Measurements from ENCODE around the gene SIL1. TPM values are rescaled to one million over a fixed set of nuclear protein-coding genes. Genes with fewer than 3 reads are reported as not detected.

The SIL1 gene
- total RNA-seq, 1 experiment from 2014 or later, result 27.5 TPM

Small RNA genes within 50 kb of the gene (small RNA-seq; reads per million reads assigned to genes)
- not detected for gene RNU6-572P

Other genes starting within 250 kb of the SIL1 start
- 124 and 175 TPM in 2 replicates for gene MATR3, start 95.4 kb upstream of the SIL1 start, total RNA-seq (2014; rRNA removed; shearing (Covaris generic))
- 56.4 and 86.9 TPM in 2 replicates for gene PAIP2, start 143.5 kb upstream of the SIL1 start, total RNA-seq (2014; rRNA removed; shearing (Covaris generic))
- gene SLC23A1, start 184.9 kb upstream of the SIL1 start, total RNA-seq (2014; rRNA removed; shearing (Covaris generic)), result not detected in 2 replicates
- gene MZB1, start 191.5 kb upstream of the SIL1 start, total RNA-seq (2014; rRNA removed; shearing (Covaris generic)), result not detected in 2 replicates
- gene PROB1, start 196.7 kb upstream of the SIL1 start, total RNA-seq (2014; rRNA removed; shearing (Covaris generic)), result 0.17 and 0.53 TPM in 2 replicates
- gene SPATA24, start 205.7 kb upstream of the SIL1 start, total RNA-seq (2014; rRNA removed; shearing (Covaris generic)), result 5.9 and 6.7 TPM in 2 replicates
- gene DNAJC18, start 241.2 kb upstream of the SIL1 start, total RNA-seq (2014; rRNA removed; shearing (Covaris generic)), result 5.1 and 11.9 TPM in 2 replicates